ENCODE data around the gene MECR.
"Not testable (repeated sequence)": the region's sequence is repeated elsewhere in the genome, so short reads cannot be mapped to it uniquely, and the experiment has no call there.

DNA sequence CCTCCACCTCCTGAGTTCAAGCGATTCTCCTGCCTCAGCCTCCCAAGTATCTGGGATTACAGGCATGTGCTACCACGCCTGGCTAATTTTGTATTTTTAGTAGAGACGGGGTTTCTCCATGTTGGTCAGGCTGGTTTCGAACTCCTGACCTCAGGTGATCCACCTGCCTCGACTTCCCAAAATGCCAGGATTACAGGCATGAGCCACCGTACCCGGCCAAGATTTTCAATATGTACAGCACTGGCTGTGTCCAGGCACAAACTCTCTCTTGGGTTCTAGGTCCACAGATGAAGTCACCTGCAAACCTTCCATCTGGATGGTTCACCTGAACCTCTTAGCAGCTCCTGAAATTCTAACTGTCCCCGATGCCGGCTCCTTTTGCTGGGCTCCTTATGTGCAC is 80.4 kb downstream of the MECR start:
- TF ChIP-seq POLR2AphosphoS5, POLR2A (IDR thresholded peaks at IDR 0.05; ENCODE audit: low read depth, low read length): not testable (repeated sequence)

All from GM12892 (cell line).